ENCODE results near the gene BCAS3. TPM values are rescaled to one million over a fixed set of nuclear protein-coding genes. Genes with fewer than 3 reads are reported as not detected.

Gene BCAS3
- total and polyA plus RNA-seq, 12 donors = 6.1 to 21.8 (median 17.2) TPM

GRCh38 chr17:60910415-60910814 lies 232.8 kb downstream of the BCAS3 start:
- Histone ChIP-seq H3K27me3 (no peaks in the 10 kb centered on the region), H3K4me1 (no peaks in the 10 kb centered on the region), H3K9me3 (peaks cover 0 to 7% (median 0%) of the 10 kb centered on the region in 11 donors), H3K4me3 (no peak overlapping the region), H3K27ac (no peak overlapping the region), H3K36me3 (peaks cover 0 to 6% (median 0%) of the 10 kb centered on the region in 9 donors)
- intact Hi-C loops (cut with DNase I) = no loop called here
- DNase-seq (no peak), ATAC-seq (no peak)
- no peak for TF ChIP-seq CTCF (IDR thresholded peaks at IDR 0.05)
- WGBS, 2 donors = 96 to 98% methylated on average over 6 of the region's 6 CpGs

GRCh38 chr17:60914078-60914477 lies 236.4 kb downstream of the BCAS3 start:
- no peak for ATAC-seq
- H3K4me1 ChIP-seq = no peaks in the 10 kb centered on the region
- H3K4me3 ChIP-seq = no peak overlapping the region
- intact Hi-C loops (cut with DNase I) = no loop called here
- no peak for TF ChIP-seq CTCF (IDR thresholded peaks at IDR 0.05)
- H3K9me3 ChIP-seq = peaks cover 0 to 25% (median 8%) of the 10 kb centered on the region in 11 donors
- WGBS, 2 donors = 97 to 100% methylated on average over 1 of the region's 1 CpG
- H3K27me3 ChIP-seq = no peaks in the 10 kb centered on the region
- no peak for DNase-seq
- H3K36me3 ChIP-seq = peaks cover 0 to 4% (median 0%) of the 10 kb centered on the region in 9 donors
- no peak overlapping the region for H3K27ac ChIP-seq

GRCh38 chr17:60916043-60916442 lies 238.4 kb downstream of the BCAS3 start:
- Histone ChIP-seq H3K36me3 (peaks cover 0 to 4% (median 0%) of the 10 kb centered on the region in 9 donors), H3K9me3 (peaks cover 0 to 25% (median 8%) of the 10 kb centered on the region in 11 donors), H3K27ac (no peak overlapping the region), H3K4me3 (no peak overlapping the region), H3K4me1 (no peaks in the 10 kb centered on the region), H3K27me3 (no peaks in the 10 kb centered on the region)
- no peak for DNase-seq
- WGBS, 2 donors = 99 to 100% methylated on average over 1 of the region's 1 CpG
- TF ChIP-seq CTCF (IDR thresholded peaks at IDR 0.05) = no peak
- ATAC-seq = no peak
- intact Hi-C loops (cut with DNase I) = no loop called here

GRCh38 chr17:60920107-60920506 lies 242.5 kb downstream of the BCAS3 start:
- intact Hi-C loops (cut with DNase I) = no loop called here
- H3K27me3 ChIP-seq = no peaks in the 10 kb centered on the region
- no peak for TF ChIP-seq CTCF (IDR thresholded peaks at IDR 0.05)
- no peaks in the 10 kb centered on the region for H3K4me1 ChIP-seq
- peaks cover 0 to 21% (median 8%) of the 10 kb centered on the region in 11 donors for H3K9me3 ChIP-seq
- WGBS, 2 donors = 95 to 99% methylated on average over 2 of the region's 2 CpGs
- no peak overlapping the region for H3K4me3 ChIP-seq
- no peak for ATAC-seq
- no peak overlapping the region for H3K27ac ChIP-seq
- no peak for DNase-seq
- no peaks in the 10 kb centered on the region for H3K36me3 ChIP-seq

Measured in heart right ventricle (tissue), 16 donors.